ENCODE measurements around the gene FAM20C.

Gene FAM20C

GRCh38 chr7:217781-218180 lies 25.4 kb downstream of the FAM20C start:
- Histone ChIP-seq H2BK15ac (ENCODE audit: low read depth, poor library complexity, severe bottlenecking) (no peak overlapping the region), H2AFZ (ENCODE audit: low read depth, low read length) (no peak overlapping the region), H3K14ac (ENCODE audit: low read length in 2 of 2) (no peak overlapping the region), H3K9ac (ENCODE audit: low read length) (no peak overlapping the region), H2BK120ac (ENCODE audit: low read depth, low read length) (no peak overlapping the region), H2BK5ac (ENCODE audit: low read depth, low read length, poor library complexity, severe bottlenecking) (no peak overlapping the region), H3K4me3 (ENCODE audit: insufficient read depth in 1 of 2, low read depth in 1 of 2, low read length in 2 of 2) (no peak overlapping the region), H3K9me3 (ENCODE audit: control insufficient read depth, low read length) (no peaks in the 10 kb centered on the region), H2AK5ac (ENCODE audit: low read length, severe bottlenecking) (no peak overlapping the region), H3K27me3 (ENCODE audit: control insufficient read depth in 1 of 2, insufficient read depth in 1 of 2, low read length in 2 of 2) (no peaks in the 10 kb centered on the region), H3K36me3 (ENCODE audit: control insufficient read depth in 1 of 2, insufficient read depth in 2 of 2, low read depth in 1 of 2, low read length in 2 of 2) (peaks cover 32 to 53% of the 10 kb centered on the region in 2 experiments), H3K79me1 (replicated peaks; ENCODE audit: low read length, poor library complexity, severe bottlenecking) (peaks cover 15% of the 10 kb centered on the region), H3K4me2 (ENCODE audit: low read length, poor library complexity, severe bottlenecking) (no peak overlapping the region), H3K27ac (ENCODE audit: low read length, poor library complexity, severe bottlenecking) (no peak overlapping the region), H4K8ac (ENCODE audit: low read length) (no peak overlapping the region), H3K18ac (ENCODE audit: low read depth in 1 of 2, low read length in 2 of 2) (no peak overlapping the region), H2BK12ac (ENCODE audit: low read length in 2 of 2) (peak overlapping the region in 1 of 2 experiments; percentile 34), H4K91ac (ENCODE audit: low read length) (no peak overlapping the region), H3K23ac (ENCODE audit: low read length in 2 of 2) (no peak overlapping the region), H3K4me1 (ENCODE audit: control insufficient read depth, insufficient read depth, low read depth, low read length) (peaks cover 54% of the 10 kb centered on the region), H3K4ac (ENCODE audit: low read depth in 1 of 2, low read length in 2 of 2) (no peak overlapping the region)
- WGBS, result 93% methylated on average over 21 of the region's 21 CpGs
- no peak for DNase-seq

GRCh38 chr7:218316-218715 lies 25.9 kb downstream of the FAM20C start:
- WGBS, result 90% methylated on average over 23 of the region's 24 CpGs
- no peak overlapping the region for H2AFZ ChIP-seq (ENCODE audit: low read depth, low read length)
- no peak overlapping the region for H3K14ac ChIP-seq (ENCODE audit: low read length in 2 of 2)
- H3K23ac ChIP-seq (ENCODE audit: low read length in 2 of 2), result no peak overlapping the region
- H3K4me1 ChIP-seq (ENCODE audit: control insufficient read depth, insufficient read depth, low read depth, low read length), result peaks cover 55% of the 10 kb centered on the region
- H2BK12ac ChIP-seq (ENCODE audit: low read length in 2 of 2), result no peak overlapping the region
- H3K9me3 ChIP-seq (ENCODE audit: control insufficient read depth, low read length), result no peaks in the 10 kb centered on the region
- no peak overlapping the region for H3K4me2 ChIP-seq (ENCODE audit: low read length, poor library complexity, severe bottlenecking)
- no peak overlapping the region for H3K18ac ChIP-seq (ENCODE audit: low read depth in 1 of 2, low read length in 2 of 2)
- H3K27ac ChIP-seq (ENCODE audit: low read length, poor library complexity, severe bottlenecking), result no peak overlapping the region
- no peak overlapping the region for H2BK120ac ChIP-seq (ENCODE audit: low read depth, low read length)
- no peak overlapping the region for H3K9ac ChIP-seq (ENCODE audit: low read length)
- H2BK15ac ChIP-seq (ENCODE audit: low read depth, poor library complexity, severe bottlenecking), result no peak overlapping the region
- H2BK5ac ChIP-seq (ENCODE audit: low read depth, low read length, poor library complexity, severe bottlenecking), result no peak overlapping the region
- H4K91ac ChIP-seq (ENCODE audit: low read length), result no peak overlapping the region
- H4K8ac ChIP-seq (ENCODE audit: low read length), result no peak overlapping the region
- H3K79me1 ChIP-seq (replicated peaks; ENCODE audit: low read length, poor library complexity, severe bottlenecking), result peaks cover 15% of the 10 kb centered on the region
- no peak overlapping the region for H3K4me3 ChIP-seq (ENCODE audit: insufficient read depth in 1 of 2, low read depth in 1 of 2, low read length in 2 of 2)
- H3K4ac ChIP-seq (ENCODE audit: low read depth in 1 of 2, low read length in 2 of 2), result no peak overlapping the region
- no peak overlapping the region for H2AK5ac ChIP-seq (ENCODE audit: low read length, severe bottlenecking)
- no peak for DNase-seq
- H3K36me3 ChIP-seq (ENCODE audit: control insufficient read depth in 1 of 2, insufficient read depth in 2 of 2, low read depth in 1 of 2, low read length in 2 of 2), result peaks cover 34 to 48% of the 10 kb centered on the region in 2 experiments
- H3K27me3 ChIP-seq (ENCODE audit: control insufficient read depth in 1 of 2, insufficient read depth in 1 of 2, low read length in 2 of 2), result no peaks in the 10 kb centered on the region

GRCh38 chr7:218896-219580 lies 26.7 kb downstream of the FAM20C start:
- H2BK5ac ChIP-seq (ENCODE audit: low read depth, low read length, poor library complexity, severe bottlenecking), result no peak overlapping the region
- H3K14ac ChIP-seq (ENCODE audit: low read length in 2 of 2), result no peak overlapping the region
- peak overlapping the region; percentile 49 for H2BK15ac ChIP-seq (ENCODE audit: low read depth, poor library complexity, severe bottlenecking)
- H4K91ac ChIP-seq (ENCODE audit: low read length), result peak overlapping the region; percentile 4
- H3K27ac ChIP-seq (ENCODE audit: low read length, poor library complexity, severe bottlenecking), result no peak overlapping the region
- H2AK5ac ChIP-seq (ENCODE audit: low read length, severe bottlenecking), result no peak overlapping the region
- no peak overlapping the region for H3K4me3 ChIP-seq (ENCODE audit: insufficient read depth in 1 of 2, low read depth in 1 of 2, low read length in 2 of 2)
- no peak overlapping the region for H3K9ac ChIP-seq (ENCODE audit: low read length)
- H3K27me3 ChIP-seq (ENCODE audit: control insufficient read depth in 1 of 2, insufficient read depth in 1 of 2, low read length in 2 of 2), result no peaks in the 10 kb centered on the region
- H3K4me1 ChIP-seq (ENCODE audit: control insufficient read depth, insufficient read depth, low read depth, low read length), result peaks cover 55% of the 10 kb centered on the region
- H3K4me2 ChIP-seq (ENCODE audit: low read length, poor library complexity, severe bottlenecking), result no peak overlapping the region
- H3K36me3 ChIP-seq (ENCODE audit: control insufficient read depth in 1 of 2, insufficient read depth in 2 of 2, low read depth in 1 of 2, low read length in 2 of 2), result peaks cover 34 to 44% of the 10 kb centered on the region in 2 experiments
- no peak overlapping the region for H2BK120ac ChIP-seq (ENCODE audit: low read depth, low read length)
- no peak overlapping the region for H3K18ac ChIP-seq (ENCODE audit: low read depth in 1 of 2, low read length in 2 of 2)
- peaks cover 12% of the 10 kb centered on the region for H3K79me1 ChIP-seq (replicated peaks; ENCODE audit: low read length, poor library complexity, severe bottlenecking)
- no peak overlapping the region for H3K4ac ChIP-seq (ENCODE audit: low read depth in 1 of 2, low read length in 2 of 2)
- H3K9me3 ChIP-seq (ENCODE audit: control insufficient read depth, low read length), result no peaks in the 10 kb centered on the region
- H3K23ac ChIP-seq (ENCODE audit: low read length in 2 of 2), result no peak overlapping the region
- no peak overlapping the region for H4K8ac ChIP-seq (ENCODE audit: low read length)
- H2BK12ac ChIP-seq (ENCODE audit: low read length in 2 of 2), result no peak overlapping the region
- 94% methylated on average over 28 of the region's 28 CpGs for WGBS
- no peak overlapping the region for H2AFZ ChIP-seq (ENCODE audit: low read depth, low read length)
- DNase-seq, result no peak

- WGBS, result 87% methylated on average over 9 of the region's 9 CpGs
These were observed 27.3 kb downstream of the FAM20C start for GRCh38 chr7:219581-220150.

More at GRCh38 chr7:219581-220150, 27.3 kb downstream of the FAM20C start:
- no peak overlapping the region for H2BK15ac ChIP-seq (ENCODE audit: low read depth, poor library complexity, severe bottlenecking)
- no peak overlapping the region for H4K8ac ChIP-seq (ENCODE audit: low read length)
- DNase-seq, result no peak
- H3K9ac ChIP-seq (ENCODE audit: low read length), result no peak overlapping the region
- H3K79me1 ChIP-seq (replicated peaks; ENCODE audit: low read length, poor library complexity, severe bottlenecking), result peaks cover 12% of the 10 kb centered on the region
- no peak overlapping the region for H4K91ac ChIP-seq (ENCODE audit: low read length)
- no peak overlapping the region for H2AFZ ChIP-seq (ENCODE audit: low read depth, low read length)
- H3K27ac ChIP-seq (ENCODE audit: low read length, poor library complexity, severe bottlenecking), result no peak overlapping the region
- H3K4ac ChIP-seq (ENCODE audit: low read depth in 1 of 2, low read length in 2 of 2), result no peak overlapping the region
- no peak overlapping the region for H3K23ac ChIP-seq (ENCODE audit: low read length in 2 of 2)
- peak overlapping the region in 1 of 2 experiments; percentile 40 for H2BK12ac ChIP-seq (ENCODE audit: low read length in 2 of 2)
- no peak overlapping the region for H3K4me2 ChIP-seq (ENCODE audit: low read length, poor library complexity, severe bottlenecking)
- H3K14ac ChIP-seq (ENCODE audit: low read length in 2 of 2), result no peak overlapping the region
- H3K9me3 ChIP-seq (ENCODE audit: control insufficient read depth, low read length), result no peaks in the 10 kb centered on the region
- peaks cover 50% of the 10 kb centered on the region for H3K4me1 ChIP-seq (ENCODE audit: control insufficient read depth, insufficient read depth, low read depth, low read length)
- no peak overlapping the region for H2BK5ac ChIP-seq (ENCODE audit: low read depth, low read length, poor library complexity, severe bottlenecking)
- no peaks in the 10 kb centered on the region for H3K27me3 ChIP-seq (ENCODE audit: control insufficient read depth in 1 of 2, insufficient read depth in 1 of 2, low read length in 2 of 2)
- no peak overlapping the region for H2BK120ac ChIP-seq (ENCODE audit: low read depth, low read length)
- no peak overlapping the region for H2AK5ac ChIP-seq (ENCODE audit: low read length, severe bottlenecking)
- no peak overlapping the region for H3K4me3 ChIP-seq (ENCODE audit: insufficient read depth in 1 of 2, low read depth in 1 of 2, low read length in 2 of 2)
- H3K36me3 ChIP-seq (ENCODE audit: control insufficient read depth in 1 of 2, insufficient read depth in 2 of 2, low read depth in 1 of 2, low read length in 2 of 2), result peaks cover 34 to 37% of the 10 kb centered on the region in 2 experiments
- no peak overlapping the region for H3K18ac ChIP-seq (ENCODE audit: low read depth in 1 of 2, low read length in 2 of 2)
